CD4-positive, alpha-beta T cell treated with Interferon gamma for 1 hour (primary cell): Measurements from ENCODE around the gene DRAM1.
"Not testable (repeated sequence)": the region's sequence is repeated elsewhere in the genome, so short reads cannot be mapped to it uniquely, and the experiment has no call there.

Experiments used
- DNase-seq: peaks from one replicate; pipeline ENCODE4 v3.0.0-alpha.2; 2020

DRAM1 gene

GRCh38 chr12:101908395-101908794, 31.0 kb downstream of the DRAM1 start:
- no peak for DNase-seq

- DNase-seq, result no peak
These were observed 32.3 kb downstream of the DRAM1 start for GRCh38 chr12:101909646-101910045.

GRCh38 chr12:101915841-101916240, 38.5 kb downstream of the DRAM1 start:
- no peak for DNase-seq

- DNase-seq, result not testable (repeated sequence)
These were observed 41.4 kb downstream of the DRAM1 start for GRCh38 chr12:101918805-101919204.

- no peak for DNase-seq
These were observed 42.1 kb downstream of the DRAM1 start for GRCh38 chr12:101919447-101919846.

- DNase-seq, result no peak
These were observed 43.5 kb downstream of the DRAM1 start for GRCh38 chr12:101920906-101921305.

- no peak for DNase-seq
These were observed 45.8 kb downstream of the DRAM1 start for GRCh38 chr12:101923045-101923718.

- DNase-seq, result no peak
These were observed 47.2 kb downstream of the DRAM1 start for GRCh38 chr12:101924618-101925017.

GRCh38 chr12:101925361-101925760, 48.0 kb downstream of the DRAM1 start:
- peak; percentile 36 for DNase-seq

- no peak for DNase-seq
These were observed 48.6 kb downstream of the DRAM1 start for GRCh38 chr12:101925935-101926334.

GRCh38 chr12:101927036-101927435, 49.7 kb downstream of the DRAM1 start:
- no peak for DNase-seq

- no peak for DNase-seq
These were observed 50.6 kb downstream of the DRAM1 start for GRCh38 chr12:101927999-101928398.

GRCh38 chr12:101928556-101928955, 51.2 kb downstream of the DRAM1 start:
- no peak for DNase-seq

GRCh38 chr12:101929365-101930041, 52.1 kb downstream of the DRAM1 start:
- DNase-seq, result no peak

GRCh38 chr12:101931498-101932326, 54.3 kb downstream of the DRAM1 start:
- DNase-seq, result peak; percentile 11

- no peak for DNase-seq
These were observed 56.6 kb downstream of the DRAM1 start for GRCh38 chr12:101933866-101934514.

- peak; percentile 12 for DNase-seq
These were observed 58.7 kb downstream of the DRAM1 start for GRCh38 chr12:101935890-101936746.

GRCh38 chr12:101939306-101939705, 61.9 kb downstream of the DRAM1 start:
- DNase-seq, result no peak

GRCh38 chr12:101939856-101940265, 62.5 kb downstream of the DRAM1 start:
- peak; percentile 49 for DNase-seq

- DNase-seq, result no peak
These were observed 63.1 kb downstream of the DRAM1 start for GRCh38 chr12:101940400-101940950.

- no peak for DNase-seq
These were observed 64.2 kb downstream of the DRAM1 start for GRCh38 chr12:101941306-101942249.
